ENCODE data around the gene E4F1. TPM values are rescaled to one million over a fixed set of nuclear protein-coding genes. Genes with fewer than 3 reads are reported as not detected.

E4F1 gene
- total and polyA plus RNA-seq, 2 of the 13 experiments (the other 11 are each of a cell fraction or from before 2014, with no cell fraction given): 13.8 to 19.5 TPM

GRCh38 chr16:2205967-2206313 is 17.5 kb upstream of the E4F1 start:
- peaks cover 34% of the 10 kb centered on the region for H3K4me1 ChIP-seq (ENCODE audit: insufficient read depth, low read length)
- no peaks in the 10 kb centered on the region for H3K9me3 ChIP-seq (ENCODE audit: low read length)
- intact Hi-C loops (cut with micrococcal nuclease; ENCODE audit: unreplicated experiment): no loop called here
- no peaks in the 10 kb centered on the region for H4K20me1 ChIP-seq (ENCODE audit: insufficient read depth, low read length)
- in situ Hi-C loops (cut with HindIII; ENCODE audit: extremely low pct_ligation_motif_present, low pct_unique_long_range_greater_than_20kb): no loop called here
- H3K27me3 ChIP-seq (ENCODE audit: control insufficient read depth in 1 of 2, insufficient read depth in 2 of 2, low read length in 2 of 2): no peaks in the 10 kb centered on the region
- H3K79me2 ChIP-seq (ENCODE audit: insufficient read depth, low read length): peaks cover 8% of the 10 kb centered on the region
- peaks cover 2 to 13% of the 10 kb centered on the region in 2 experiments; a peak in 4 of 5 replicates for H3K36me3 ChIP-seq (replicated peaks in 1 of 2; ENCODE audit: control insufficient read depth in 1 of 2, insufficient read depth in 2 of 2, low read length in 2 of 2)
- peak overlapping the region; percentile 89 for H3K27ac ChIP-seq (ENCODE audit: extremely low read length, insufficient read depth, low read length)
- ChIA-PET CTCF (ENCODE audit: low intra/inter-chr PET ratio, low total read pairs) (no interaction called here), POLR2A (interaction anchor here (2.5 to 4.3 kb wide), 2 partner anchors 9 to 51 kb away, joined by 14 to 18 read pairs; partner anchors contain the start of genes PGP and TRAF7)
- no CpG with 5 or more reads among the region's 16 CpGs for WGBS (ENCODE audit: low lambda C conversion rate)
- peak overlapping the region; percentile 95 for H3K4me2 ChIP-seq (ENCODE audit: low read depth, low read length)
- BruUV-seq (replicated peaks): no TSS peak
- peak; percentile 30 for ATAC-seq
- peak overlapping the region; percentile 97 for H3K9ac ChIP-seq (ENCODE audit: insufficient read depth, low read depth, low read length)
- H3K4me3 ChIP-seq (replicated peaks in 1 of 3; ENCODE audit: insufficient read depth in 1 of 3, low read depth in 2 of 3, low read length in 3 of 3): peak overlapping the region; percentile 71 to 96 (median 83)
- no peak for DNase-seq (ENCODE audit: low spot score)
- no peak for FAIRE-seq
- H2AFZ ChIP-seq (ENCODE audit: low read length): no peak overlapping the region
- TF ChIP-seq KDM5B (CRISPR knock-in tag; IDR thresholded peaks at IDR 0.05; ENCODE audit: borderline replicate concordance) (peak; percentile 18; the same call in 1 of the 2 replicates), ZNF574 (CRISPR knock-in tag; IDR thresholded peaks at IDR 0.05) (no peak), ELF3 (CRISPR knock-in tag; IDR thresholded peaks at IDR 0.05) (0 out of 2 replicates have a peak, but pooled peaks have one; percentile 6), BATF2 (CRISPR knock-in tag; IDR thresholded peaks at IDR 0.05) (peak; percentile 15), TOPORS (CRISPR knock-in tag; IDR thresholded peaks at IDR 0.05) (no peak), ZNF569 (CRISPR knock-in tag; IDR thresholded peaks at IDR 0.05; ENCODE audit: borderline replicate concordance) (no peak), NCOA5 (CRISPR knock-in tag; IDR thresholded peaks at IDR 0.05) (no peak), ZNF687 (CRISPR knock-in tag; IDR thresholded peaks at IDR 0.05) (peak; percentile 54), ZBTB7B (CRISPR knock-in tag; IDR thresholded peaks at IDR 0.05) (no peak), CBFB (CRISPR knock-in tag; IDR thresholded peaks at IDR 0.05) (no peak), ZNF850 (CRISPR knock-in tag; conservative IDR thresholded peaks at IDR 0.05) (no peak), ARID4A (CRISPR knock-in tag; IDR thresholded peaks at IDR 0.05; ENCODE audit: borderline replicate concordance) (no peak), MTA1 (CRISPR knock-in tag; IDR thresholded peaks at IDR 0.05; ENCODE audit: borderline replicate concordance) (peak; percentile 30; the same call in 1 of the 2 replicates)
